Tibial artery (tissue), 4 donors: ENCODE results near the gene MAB21L1.

Experiments used
- DNase-seq, 2 donors: peaks; one replicate each; pipeline ENCODE4 v3.0.0-alpha.2; 2019
- H3K27ac ChIP-seq, 2 donors: fragments of 200-600 bp; sonication (generic) in 1 of 2; 1 replicate in 1 of 2; 2 replicates in 1 of 2; pipeline ENCODE4 v1.5.1; 2018 to 2019; ENCODE audit warnings: mild to moderate bottlenecking in 1 of 2
- H3K27me3 ChIP-seq, 2 donors: fragments of 200-600 bp; sonication (generic) in 1 of 2; one replicate each; pipeline versions ENCODE4 v1.5.1 to v1.6.0; 2016 to 2019
- H3K36me3 ChIP-seq, 3 donors: fragments of 200-600 bp; sonication (generic) in 2 of 3; one replicate each; pipeline ENCODE4 v1.5.1; 2016 to 2019; ENCODE audit warnings: mild to moderate bottlenecking in 2 of 3
- H3K4me1 ChIP-seq, 4 donors: fragments of 200-600 bp; sonication (generic) in 2 of 4; 1 replicate in 3 of 4; 2 replicates in 1 of 4; pipeline ENCODE4 v1.5.1; 2016 to 2019
- H3K4me3 ChIP-seq, 2 donors: fragments of 200-600 bp; sonication (generic) in 1 of 2; 1 replicate in 1 of 2; 2 replicates in 1 of 2; pipeline ENCODE4 v1.5.1; 2018 to 2019; ENCODE audit warnings: mild to moderate bottlenecking in 2 of 2
- H3K9me3 ChIP-seq, 3 donors: fragments of 200-600 bp; sonication (generic) in 1 of 3; one replicate each; pipeline ENCODE4 v1.5.1; 2016 to 2019
- CTCF ChIP-seq, 2 experiments: fragments of 200-600 bp in 1 of 2; fragments of 450-650 bp in 1 of 2; IDR thresholded peaks; one replicate each; pipeline ENCODE4 v1.5.1; 2017 to 2019; ENCODE audit warnings: antibody characterized with exemption in 2 of 2, mild to moderate bottlenecking in 1 of 2, moderate library complexity in 1 of 2
- intact Hi-C: fragments of 100-400 bp; cut with DNase I; formaldehyde crosslinking; loops from one replicate; pipeline ENCODE4 v1.15.0; 2023; ENCODE audit warnings: low total_unique reads

MAB21L1 gene

DNA sequence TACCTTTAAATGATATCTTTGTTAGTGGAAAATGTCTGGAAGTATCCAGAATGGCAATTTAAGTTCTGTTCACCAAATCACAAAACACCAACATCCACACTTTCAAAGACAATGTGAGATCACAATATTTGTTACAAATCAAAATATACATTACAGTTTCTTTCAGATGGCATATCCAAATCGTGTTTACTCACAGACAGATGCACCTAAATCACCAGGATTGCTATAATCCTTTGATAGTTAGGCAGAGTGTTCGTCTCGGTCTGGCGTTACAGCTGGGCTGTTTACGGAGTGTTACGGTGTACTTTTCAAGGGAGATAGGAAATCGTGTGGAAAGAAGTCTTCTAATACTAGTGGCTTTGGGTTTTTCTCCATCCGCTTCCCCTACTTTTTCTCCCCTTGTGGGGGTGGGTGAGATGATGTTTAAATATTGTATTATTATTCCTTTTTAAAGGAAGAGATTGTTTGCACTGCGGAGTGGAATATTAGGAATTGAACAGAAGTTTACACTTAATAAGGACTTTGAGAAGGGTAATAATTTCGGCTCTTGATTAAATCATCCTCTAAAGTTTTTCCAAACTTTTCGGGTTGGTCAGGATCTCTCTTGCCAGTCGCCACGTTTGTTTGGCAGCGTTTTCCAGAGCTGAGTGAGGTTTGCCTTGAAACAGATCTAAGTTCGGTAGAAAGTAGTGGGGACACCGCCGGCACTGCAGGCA lies 1.8 kb downstream of the MAB21L1 start:
- H3K4me3 ChIP-seq, result peak overlapping the region; percentile 68 to 84
- DNase-seq, result no peak
- TF ChIP-seq CTCF (IDR thresholded peaks at IDR 0.05), result no peak
- H3K9me3 ChIP-seq, result no peaks in the 10 kb centered on the region
- no peaks in the 10 kb centered on the region for H3K27me3 ChIP-seq
- H3K27ac ChIP-seq, result peak overlapping the region; percentile 76 to 94
- intact Hi-C loops, result no loop called here
- peaks cover 0 to 3% (median 1%) of the 10 kb centered on the region in 4 donors for H3K4me1 ChIP-seq
- no peaks in the 10 kb centered on the region for H3K36me3 ChIP-seq

GRCh38 chr13:35473802-35474201 lies 2.7 kb downstream of the MAB21L1 start:
- Histone ChIP-seq H3K27ac (peak overlapping the region; percentile 76 to 94), H3K4me3 (peak overlapping the region; percentile 68 to 84), H3K36me3 (no peaks in the 10 kb centered on the region), H3K9me3 (no peaks in the 10 kb centered on the region), H3K27me3 (no peaks in the 10 kb centered on the region), H3K4me1 (peaks cover 0 to 3% (median 1%) of the 10 kb centered on the region in 4 donors)
- TF ChIP-seq CTCF (IDR thresholded peaks at IDR 0.05), result no peak
- no peak for DNase-seq
- intact Hi-C loops, result no loop called here

DNA sequence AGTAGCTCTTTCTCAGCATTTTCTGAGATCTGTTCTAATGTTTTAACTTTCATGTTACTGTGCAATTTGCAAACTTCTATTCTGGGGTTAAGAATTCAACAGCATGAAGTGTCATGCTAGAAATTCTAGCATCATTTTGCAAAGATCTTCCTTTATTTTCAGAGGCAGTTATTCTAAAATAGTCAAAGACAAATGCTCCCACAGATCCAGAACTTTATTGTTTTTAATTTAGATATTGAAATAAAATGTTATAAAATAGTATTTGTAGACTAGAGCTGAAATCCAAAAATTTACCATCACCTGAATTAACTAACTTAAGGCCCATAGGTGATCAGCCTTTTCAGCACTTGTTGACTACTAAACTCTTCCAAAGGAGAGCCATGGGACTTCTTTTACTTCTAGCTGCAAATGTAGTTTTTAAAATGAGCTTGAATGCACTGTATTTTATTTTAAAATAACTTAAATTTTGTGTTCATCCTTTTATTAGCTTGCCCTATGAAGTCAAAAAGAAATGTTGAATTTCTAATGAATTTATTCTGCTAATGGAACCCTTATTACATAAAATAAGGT lies 3.2 kb downstream of the MAB21L1 start:
- Histone ChIP-seq H3K4me3 (peak overlapping the region; percentile 68 to 84), H3K4me1 (peaks cover 0 to 3% (median 1%) of the 10 kb centered on the region in 4 donors), H3K27me3 (no peaks in the 10 kb centered on the region), H3K9me3 (no peaks in the 10 kb centered on the region), H3K27ac (peak overlapping the region; percentile 12 to 94), H3K36me3 (no peaks in the 10 kb centered on the region)
- intact Hi-C loops, result no loop called here
- DNase-seq, result no peak
- no peak for TF ChIP-seq CTCF (IDR thresholded peaks at IDR 0.05)

GRCh38 chr13:35472323-35472881 lies 4.1 kb downstream of the MAB21L1 start:
- intact Hi-C loops, result no loop called here
- peak overlapping the region; percentile 89 to 94 for H3K27ac ChIP-seq
- peaks cover 0 to 3% (median 1%) of the 10 kb centered on the region in 4 donors for H3K4me1 ChIP-seq
- H3K4me3 ChIP-seq, result peak overlapping the region; percentile 68 to 84
- H3K36me3 ChIP-seq, result no peaks in the 10 kb centered on the region
- TF ChIP-seq CTCF (IDR thresholded peaks at IDR 0.05), result no peak
- no peaks in the 10 kb centered on the region for H3K9me3 ChIP-seq
- DNase-seq, result no peak
- H3K27me3 ChIP-seq, result no peaks in the 10 kb centered on the region

DNA sequence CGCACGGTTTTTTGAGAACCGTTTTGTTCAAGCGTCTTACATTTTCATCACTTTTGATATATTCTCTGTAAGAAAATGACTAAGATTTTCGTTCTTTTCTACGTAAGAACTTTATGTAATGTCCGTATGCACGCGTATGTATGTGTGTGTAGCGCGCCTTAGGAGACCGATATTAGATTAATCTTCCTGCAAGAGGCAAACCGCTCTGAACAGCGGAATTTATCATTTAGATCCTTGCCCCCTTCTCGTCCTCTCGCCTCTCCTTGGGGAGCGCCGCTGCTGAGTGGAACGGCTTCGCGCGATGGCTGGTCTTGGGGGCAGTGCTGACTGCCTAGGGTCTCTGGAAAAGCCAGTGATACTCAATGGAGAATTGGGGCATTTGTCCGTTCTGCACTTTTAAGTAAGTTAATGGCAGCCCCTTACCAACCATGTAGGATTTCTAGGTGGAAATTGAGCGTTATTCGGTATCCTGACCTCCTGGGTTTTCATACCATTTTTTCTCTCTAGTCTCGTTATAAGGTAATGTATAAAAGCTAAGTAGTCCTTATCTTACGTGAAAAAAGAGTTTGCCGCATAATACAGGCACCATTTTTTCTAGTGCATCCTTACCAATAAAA lies 4.7 kb downstream of the MAB21L1 start:
- intact Hi-C loops, result no loop called here
- no peak for DNase-seq
- H3K4me1 ChIP-seq, result peaks cover 0 to 3% (median 1%) of the 10 kb centered on the region in 4 donors
- peak overlapping the region; percentile 68 to 84 for H3K4me3 ChIP-seq
- H3K36me3 ChIP-seq, result no peaks in the 10 kb centered on the region
- peak overlapping the region; percentile 89 to 94 for H3K27ac ChIP-seq
- H3K9me3 ChIP-seq, result no peaks in the 10 kb centered on the region
- TF ChIP-seq CTCF (IDR thresholded peaks at IDR 0.05), result no peak
- H3K27me3 ChIP-seq, result no peaks in the 10 kb centered on the region
